NK-92 treated with Interleukin-12 subunit alpha and Interleukin-12 subunit beta, amount 100 ng/mL, for 24 hours (cell line): ENCODE results near the gene TMEM250.
"Not testable (repeated sequence)": the region's sequence is repeated elsewhere in the genome, so short reads cannot be mapped to it uniquely, and the experiment has no call there.

Experiments
- DNase-seq: peaks from one replicate; lab custom pipeline; 2025; lab: John Stamatoyannopoulos, UW

Gene TMEM250

DNA sequence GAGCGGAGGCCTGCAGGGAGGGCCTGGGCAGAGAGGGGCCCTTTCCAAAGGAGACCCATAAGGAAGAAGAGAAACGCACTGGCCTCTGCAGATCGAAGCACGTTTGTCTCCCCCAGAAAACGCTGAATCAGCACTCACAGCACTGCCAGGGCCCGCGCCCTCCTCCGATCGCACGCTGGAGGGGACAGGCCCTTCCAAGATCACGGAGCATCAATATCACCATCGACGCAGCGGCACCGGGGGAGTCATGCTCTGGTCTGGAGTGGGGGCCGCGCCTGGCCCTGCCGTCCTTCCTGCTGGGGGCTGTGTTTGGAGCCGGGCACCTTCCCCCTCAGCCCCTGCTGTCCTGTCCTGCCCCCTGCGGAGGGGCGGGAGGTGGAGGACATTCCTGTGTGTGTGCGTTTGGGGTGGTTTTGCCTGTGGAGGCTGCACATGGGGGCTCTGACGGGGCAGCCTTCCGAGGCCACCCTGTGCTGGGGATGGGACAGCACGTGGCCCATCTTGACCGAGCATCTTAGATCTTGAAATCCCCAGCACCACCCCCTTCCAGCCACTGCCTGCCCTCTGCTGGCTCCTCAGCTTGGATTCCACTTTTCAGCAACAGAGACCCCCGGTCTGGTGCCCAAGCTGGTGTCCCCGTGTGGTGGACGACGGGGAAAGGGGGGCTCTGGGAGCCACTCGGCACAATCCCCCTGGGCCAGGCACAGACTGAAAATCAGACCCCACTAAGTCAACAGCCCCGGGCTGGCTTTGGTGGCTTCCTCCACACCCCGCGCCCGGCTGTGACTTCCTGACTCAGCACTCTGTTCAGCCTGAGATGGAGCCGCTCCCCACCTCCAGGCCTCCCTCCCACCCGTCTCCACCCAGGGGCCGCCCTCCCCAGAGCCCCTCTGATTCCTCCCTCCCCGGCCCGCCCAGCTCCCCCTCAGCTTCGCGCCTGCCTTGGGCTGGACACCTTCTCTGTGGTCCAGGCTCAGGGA, 8.3 kb downstream of the TMEM250 start:
- no peak for DNase-seq

DNA sequence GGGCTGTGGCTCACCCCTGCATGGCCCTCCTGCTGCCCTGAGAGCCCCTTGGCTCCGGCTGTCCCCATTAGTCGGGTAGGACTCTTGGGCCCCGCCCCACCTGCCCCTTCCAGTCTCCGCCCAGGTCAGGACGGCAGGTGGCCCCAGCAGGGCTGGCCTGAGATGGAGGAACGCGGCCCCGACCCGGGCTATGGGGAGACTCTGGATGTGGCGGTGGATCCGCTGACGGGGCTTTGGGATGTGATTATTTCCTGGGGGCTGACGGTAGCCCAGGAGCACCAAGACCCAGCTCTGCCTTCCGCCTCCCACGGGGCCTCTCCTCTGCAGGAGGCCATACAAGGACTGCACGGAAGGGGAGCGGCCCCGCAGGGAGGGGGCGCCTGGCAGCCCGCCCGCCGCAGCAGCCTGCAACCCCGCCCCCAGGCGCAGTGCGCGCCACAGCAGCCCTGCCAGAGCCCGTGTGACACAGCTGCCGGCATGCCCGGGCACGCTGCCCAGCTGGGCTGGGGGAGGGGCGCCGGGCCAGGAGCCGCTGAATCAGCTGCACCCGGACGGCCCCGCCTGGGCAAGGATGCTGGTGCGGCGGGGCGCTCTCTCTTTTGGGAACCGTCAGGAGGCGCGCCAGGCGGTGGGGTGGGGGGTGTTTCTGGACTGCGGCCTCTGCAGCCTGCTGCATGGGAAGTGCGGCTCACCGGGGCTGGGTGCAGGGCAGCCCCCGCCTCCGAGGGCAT, 9.2 kb downstream of the TMEM250 start:
- DNase-seq = peak; percentile 45

DNA sequence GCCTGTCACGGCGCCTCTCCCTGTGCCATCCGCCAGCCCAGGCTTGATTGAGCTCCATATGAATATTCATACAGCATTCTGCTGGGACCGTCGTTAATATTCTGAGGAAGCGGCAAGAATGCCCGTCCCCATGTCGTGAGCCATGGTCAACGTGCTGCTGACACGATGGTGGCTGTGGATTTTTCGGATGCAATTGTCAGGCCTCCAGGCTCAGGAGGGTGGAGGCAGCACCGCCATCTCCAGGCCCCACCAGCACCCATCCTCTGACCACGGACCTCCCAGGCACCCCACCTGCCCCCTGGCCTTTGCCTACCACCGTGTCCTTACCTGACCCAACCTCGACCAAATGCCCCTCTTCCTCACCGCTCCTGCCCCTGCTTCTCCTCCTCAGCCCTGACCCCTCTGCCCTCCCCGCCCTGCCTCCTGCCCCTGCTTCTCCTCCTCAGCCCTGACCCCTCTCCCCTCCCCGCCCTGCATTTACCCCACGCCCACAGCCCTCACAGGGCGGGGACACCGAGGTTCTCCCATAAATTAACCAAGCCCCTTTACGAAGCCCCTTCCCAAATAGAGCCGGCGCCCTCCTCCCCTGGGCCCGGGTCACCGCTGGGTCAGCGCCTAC, 9.9 kb downstream of the TMEM250 start:
- DNase-seq = no peak

DNA sequence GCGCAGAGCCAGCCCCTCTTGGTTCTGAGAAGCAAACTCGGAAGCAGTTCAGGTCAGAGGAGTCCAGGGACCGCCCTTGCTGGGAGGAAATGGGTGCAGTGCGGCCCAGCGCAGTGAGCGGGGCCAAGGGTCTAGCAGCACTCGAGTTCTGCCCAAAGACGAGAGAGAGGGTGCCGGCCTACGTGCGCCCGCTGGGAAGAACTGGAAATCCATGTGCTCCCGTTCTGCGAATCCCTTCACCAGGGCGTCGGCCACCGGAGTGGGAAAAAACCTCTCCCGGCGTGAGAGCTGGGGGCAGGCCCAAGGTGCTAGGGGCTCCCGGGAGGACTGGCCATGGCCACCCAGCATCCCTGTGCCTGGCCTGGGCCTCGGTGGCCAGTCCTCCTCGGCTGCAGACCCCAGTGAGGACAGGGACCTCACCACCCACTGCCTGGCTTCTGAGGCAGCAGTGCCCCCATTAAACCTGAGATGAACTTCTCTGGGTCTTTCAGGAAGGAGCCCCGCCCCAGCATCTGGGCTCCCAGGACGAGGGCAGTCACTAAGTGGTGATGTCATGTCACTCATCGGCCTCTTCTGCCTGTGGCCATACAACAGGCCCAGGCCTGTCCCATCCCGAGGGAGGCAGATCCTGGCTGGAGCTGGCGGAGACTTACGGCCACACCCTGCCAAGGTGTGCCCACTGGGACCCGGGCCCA, 10.6 kb downstream of the TMEM250 start:
- no peak for DNase-seq

DNA sequence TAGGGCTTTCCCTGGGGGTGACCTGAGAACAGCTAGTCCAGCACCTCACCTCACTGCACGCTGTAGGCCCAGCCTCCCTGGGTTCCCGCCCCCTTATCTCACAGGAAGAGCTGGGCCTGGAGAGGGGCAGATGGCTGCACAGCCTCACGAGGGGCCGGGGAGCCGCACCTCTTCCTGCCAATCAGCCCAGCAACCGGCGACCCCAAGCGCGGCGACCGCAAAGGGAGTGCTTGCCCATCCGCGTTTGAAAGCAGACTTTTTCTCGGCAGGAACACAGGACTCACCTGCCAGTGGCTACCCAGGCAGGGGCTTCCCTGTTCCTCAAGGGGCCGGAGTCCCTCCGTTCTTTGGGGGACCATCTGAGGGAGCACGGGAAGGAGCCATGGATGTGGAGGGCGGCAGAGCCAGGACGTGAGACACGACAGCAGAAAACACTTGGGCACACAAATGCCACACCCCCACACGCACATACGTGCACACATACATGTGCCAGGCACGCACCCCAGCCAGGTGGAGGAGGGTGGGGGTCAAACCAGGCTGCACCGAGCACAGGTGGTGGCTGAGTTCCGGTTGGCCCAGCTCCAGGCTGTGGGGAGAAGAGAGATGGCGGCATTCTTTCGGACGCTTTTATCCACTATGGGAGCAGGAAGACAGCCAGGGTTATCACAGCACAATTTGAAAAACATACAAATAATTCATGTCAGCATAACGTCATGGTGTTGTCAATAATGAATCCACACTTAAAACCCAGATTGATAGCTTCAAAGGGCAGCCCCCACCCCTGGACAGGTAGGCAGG, 11.3 kb downstream of the TMEM250 start:
- DNase-seq = no peak

DNA sequence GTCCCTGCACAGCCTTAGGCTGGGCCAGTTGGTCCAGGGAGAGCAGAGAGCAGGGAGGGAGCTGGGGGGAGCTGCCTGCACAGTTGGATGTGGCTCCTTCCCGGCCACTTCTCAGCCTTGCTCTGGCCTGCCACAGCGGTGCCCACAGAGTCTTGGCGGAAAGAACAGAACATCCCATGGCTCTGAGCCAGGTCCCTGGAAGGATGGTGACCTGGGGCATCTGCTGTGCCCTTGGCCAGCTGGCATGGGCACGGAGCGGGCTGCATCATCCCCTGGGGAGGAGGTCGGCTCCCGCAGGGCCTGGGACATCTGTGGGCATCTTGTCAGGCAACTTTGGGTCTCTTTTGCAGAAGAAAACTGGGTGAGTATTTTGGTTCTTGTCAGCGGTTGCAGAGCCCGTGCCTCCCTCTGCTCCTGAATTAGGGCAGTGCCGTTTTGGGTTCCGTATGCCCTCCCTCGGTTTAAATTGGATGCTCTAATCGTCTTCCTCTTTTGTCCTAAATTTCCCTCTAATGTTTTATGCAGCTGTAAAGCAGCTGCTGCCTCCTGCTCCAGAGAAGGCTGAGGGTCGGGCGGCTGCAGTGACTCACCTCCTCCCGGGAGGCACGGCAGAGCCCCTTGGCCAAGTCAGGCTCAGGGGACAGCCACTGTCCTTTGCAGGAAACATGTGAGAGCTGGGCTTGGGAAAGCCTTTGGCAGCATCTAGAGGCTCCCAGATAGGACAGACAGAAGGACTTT, 13.1 kb downstream of the TMEM250 start:
- no peak for DNase-seq

DNA sequence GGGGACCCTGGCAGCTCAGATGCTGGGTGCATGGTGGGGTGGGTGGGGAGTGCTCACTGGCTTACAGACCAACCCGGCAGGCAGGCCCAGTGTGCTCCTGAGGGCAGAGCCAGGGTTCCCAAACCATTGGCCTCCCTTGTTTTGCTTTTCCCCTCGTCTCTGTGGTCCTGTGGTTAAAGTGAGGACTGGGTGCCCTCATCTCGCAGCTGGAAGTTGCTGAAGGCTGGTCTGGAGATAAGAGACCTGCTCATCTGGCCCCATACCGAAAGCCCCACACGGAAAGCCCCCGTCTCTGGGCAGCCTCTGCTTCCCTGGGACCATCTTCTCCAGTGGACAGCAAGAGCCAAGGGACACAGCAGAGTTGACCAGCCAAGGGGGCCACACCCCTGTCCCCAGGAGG, 13.8 kb downstream of the TMEM250 start:
- no peak for DNase-seq

DNA sequence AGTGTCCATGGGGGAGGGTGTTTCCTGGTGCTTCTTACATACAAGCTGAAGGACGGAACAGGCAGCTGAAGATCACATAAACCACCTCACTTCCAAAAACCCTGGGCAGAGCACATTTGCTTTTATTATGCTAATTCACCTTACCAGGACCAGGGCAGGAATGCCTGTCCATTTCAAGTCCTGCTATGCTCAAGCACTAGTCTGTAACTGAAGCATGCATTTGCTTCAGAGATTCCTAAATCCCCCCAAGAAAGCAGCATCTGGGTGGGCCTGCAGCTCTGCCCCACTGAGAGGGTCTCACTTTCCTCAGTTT, 14.2 kb downstream of the TMEM250 start:
- DNase-seq = no peak

DNA sequence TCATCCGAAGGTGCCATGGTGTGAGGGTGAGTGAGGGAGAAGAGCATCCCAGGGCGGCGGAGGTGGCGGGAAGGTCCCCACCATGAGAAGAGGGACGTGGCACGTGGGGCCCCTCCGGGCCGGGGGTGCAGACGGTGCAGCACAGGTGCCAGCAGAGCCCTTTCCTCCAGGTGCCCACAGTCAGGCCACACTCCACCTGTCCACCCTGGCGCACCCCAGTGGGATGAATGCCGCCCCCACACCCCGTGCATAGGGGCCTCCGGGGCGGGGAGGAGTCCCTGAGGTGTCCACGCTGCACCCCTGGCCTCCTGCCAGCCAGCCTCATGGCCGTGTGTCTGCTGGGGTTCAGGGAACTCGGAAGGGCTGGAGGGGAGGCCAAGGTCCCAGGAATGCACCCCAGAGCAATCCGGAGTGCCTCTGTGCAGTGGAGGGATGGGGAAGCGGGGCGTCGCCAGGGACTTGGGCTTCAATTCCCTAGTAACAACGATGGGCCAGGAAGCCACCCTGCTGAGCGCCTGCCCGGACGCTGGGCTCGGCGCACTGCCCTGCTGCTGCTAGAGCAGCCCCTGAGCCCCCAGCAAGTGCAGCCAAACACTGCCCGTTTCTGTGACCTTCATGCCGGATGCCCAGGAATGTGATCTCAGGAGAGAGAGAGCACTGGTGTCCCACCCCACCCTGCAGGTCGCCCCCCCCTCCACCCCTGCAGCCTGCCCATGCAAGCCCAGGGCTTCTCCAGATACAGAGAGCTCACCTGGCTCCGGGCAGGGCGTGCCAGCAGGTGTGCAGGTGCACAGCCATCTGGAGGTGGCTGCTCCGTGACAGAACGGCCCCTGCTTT, 14.8 kb downstream of the TMEM250 start:
- DNase-seq = no peak

DNA sequence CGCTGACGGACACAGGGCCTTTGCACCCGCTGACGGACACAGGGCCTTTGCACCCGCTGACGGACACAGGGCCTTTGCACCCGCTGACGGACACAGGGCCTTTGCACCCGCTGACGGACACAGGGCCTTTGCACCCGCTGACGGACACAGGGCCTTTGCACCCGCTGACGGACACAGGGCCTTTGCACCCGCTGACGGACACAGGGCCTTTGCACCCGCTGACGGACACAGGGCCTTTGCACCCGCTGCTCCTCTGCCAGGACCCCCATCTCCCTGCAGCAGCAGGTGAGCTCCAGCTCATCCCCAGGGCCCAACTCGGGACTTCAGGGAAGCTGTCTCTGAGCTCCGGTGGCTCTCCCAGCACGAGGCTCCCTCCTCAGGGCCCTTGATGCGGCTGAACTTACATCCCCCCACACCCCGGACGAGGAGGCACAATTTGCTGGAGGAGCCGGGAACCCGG, 17.0 kb downstream of the TMEM250 start:
- DNase-seq = not testable (repeated sequence)

DNA sequence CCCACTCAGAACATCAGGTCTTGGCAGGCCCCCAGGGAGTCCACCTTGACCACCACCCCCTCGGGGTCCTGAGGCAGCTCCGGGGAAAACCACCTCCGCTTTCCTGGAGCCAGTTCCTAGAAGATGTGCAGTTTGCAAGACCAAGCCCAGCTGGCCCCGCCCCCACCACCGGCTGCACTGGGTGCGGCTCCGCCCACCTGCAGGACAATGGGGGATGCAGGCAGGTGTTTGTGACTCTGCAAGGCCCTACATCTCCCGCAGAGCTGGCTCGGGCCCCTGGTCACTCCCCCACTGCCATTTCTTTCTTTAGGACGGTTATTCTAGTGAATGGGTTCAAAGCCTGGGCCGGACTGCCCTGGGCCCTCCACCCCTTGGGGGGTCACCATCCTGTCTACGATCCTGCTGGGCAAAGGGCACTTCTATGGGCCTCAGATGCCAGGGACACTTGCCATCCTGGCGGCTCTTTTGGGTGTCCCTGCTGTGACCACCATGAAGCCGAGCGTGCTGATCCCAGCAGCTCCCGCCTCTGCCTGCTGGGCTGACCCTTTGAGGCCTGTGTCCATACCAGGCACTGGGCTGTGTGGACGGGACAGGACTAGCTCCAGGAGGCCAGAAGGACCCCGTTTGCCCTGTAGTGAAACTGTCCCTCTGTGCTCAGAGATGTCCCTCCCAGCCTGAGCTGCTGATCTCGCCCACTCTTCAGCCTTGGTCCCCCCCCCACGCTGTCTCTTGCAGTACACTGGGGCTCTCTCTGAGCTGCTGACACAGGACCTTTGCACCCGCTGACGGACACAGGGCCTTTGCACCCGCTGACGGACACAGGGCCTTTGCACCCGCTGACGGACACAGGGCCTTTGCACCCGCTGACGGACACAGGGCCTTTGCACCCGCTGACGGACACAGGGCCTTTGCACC, 17.7 kb downstream of the TMEM250 start:
- no peak for DNase-seq

DNA sequence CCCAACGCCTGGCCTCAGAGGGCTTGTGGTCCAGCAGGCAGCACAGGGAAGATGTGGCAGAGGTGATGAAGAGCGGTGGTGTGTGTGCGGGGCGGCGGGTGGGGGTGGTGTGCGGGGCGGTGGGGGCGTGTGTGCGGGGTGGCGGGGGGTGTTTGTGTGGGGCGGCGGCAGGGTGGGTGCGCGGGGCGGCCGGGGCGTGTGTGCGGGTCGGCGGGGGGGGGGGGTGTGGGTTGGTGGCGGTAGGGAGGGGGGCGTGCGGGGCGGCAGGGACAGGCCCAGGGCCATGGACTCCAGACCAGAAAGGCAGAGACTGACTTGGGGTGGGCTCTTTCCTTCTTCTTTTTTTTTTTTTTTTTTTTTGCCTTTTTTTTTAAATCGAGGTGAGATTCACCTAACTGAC, 19.1 kb downstream of the TMEM250 start:
- DNase-seq = no peak

DNA sequence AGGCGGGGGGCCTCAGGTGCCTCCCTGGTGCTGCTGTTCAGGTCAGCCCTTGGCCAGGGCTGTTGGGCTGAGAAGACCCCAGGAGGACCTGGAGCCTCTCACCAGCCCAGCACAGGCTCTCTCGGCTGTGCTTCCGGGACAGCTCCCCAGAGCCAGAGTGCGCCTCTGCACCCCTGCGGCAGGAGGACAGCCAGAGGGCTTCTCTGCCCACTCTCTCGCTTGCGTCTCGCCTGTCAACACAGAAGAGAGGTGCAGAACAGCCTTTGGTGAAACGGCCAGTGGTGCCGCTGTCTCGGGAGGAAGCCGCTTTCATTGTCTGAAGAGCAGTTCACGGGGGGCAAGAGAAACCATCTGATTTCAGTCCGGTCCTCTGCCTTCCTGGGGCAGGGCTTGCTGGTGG, 19.8 kb downstream of the TMEM250 start:
- DNase-seq = no peak

DNA sequence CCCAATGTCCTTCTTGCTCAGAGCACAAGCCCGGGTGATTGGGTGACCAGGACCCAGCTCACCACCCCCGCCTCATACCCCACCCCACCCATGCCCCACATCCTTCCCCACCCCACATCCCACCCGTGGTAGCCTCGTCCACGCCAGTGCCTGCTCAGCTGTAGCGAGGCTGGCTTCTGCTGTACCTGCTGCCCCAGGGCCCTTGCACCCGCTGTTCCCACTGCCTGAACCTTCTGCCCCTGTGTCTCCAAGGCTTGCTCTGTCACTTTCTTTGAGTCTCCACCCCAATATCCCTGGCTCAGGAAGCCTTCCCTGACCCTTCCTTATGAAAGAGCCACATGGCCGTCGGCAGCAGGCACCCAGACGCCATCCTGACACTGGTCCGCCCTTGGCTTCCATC, 20.5 kb downstream of the TMEM250 start:
- no peak for DNase-seq

DNA sequence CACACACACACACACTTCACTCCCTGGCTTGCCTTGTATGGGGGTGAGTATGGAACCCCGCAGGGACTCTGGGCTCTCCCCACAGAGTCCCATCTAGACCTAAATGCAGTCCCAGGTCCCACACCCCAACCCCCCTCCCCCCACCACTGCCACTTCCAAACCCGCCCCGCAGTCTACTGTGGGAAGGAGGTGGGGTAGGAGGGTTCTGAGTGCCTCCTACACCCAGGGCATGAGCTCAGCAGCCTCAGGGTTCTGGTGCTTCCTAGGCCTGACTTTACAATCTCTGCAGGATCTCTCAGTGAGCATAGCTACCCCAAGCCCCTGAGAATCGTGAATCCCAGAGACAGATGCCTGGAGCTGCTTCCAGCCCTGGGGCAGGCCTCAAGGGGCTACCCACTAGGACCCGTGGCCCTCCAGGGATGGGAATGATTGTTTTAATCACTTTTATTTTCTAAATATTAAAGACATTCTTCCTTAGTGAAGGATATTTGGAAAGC, 22.1 kb downstream of the TMEM250 start:
- no peak for DNase-seq

DNA sequence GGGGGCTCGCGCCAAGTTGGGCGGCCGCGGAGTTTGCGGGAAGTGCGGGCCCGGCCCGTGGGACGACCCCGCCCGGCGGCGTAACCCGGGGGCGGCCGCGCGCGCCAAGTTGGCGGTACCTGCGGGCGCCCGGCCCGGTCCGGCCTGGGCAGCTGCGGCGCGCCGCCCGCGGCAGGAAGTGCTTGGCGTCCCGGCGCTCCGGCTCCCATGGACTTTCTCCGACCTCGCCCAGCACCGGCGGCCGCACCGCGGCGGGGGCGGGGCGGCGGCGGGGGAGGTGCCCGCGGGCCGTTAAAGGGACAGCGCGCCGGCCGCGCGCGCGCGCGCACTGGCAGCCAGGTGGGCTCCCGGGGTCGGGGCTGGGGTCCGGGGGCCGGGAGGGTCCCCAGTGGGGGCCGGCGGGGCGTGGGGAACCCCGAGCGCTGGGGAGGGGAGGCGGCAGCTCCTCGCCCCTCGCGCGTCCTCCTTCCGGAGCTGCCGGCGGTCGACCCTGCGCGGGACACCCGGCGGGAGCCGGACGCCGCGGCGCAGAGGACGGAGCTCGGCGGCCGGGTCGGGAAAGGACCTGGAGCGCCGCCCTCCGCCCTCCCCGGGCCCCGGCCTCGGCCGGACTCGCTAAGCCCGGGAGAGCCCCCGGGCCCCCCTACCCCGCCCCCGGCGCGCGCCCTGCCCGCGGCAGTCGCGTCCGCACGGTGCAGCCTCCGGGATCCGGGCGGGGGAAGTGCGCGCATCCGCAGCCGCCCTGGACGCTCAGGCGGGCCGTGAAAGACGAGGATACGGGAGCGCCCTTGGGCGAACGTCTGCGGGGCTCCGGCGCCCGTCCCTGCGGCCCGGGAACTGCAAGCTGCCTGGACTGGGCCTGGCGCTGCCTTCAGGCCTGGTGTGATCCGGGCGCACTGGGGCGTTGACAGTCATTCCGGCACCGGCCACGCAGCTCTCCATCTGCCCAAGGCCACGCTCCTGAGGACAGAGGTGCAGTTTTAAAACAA, 23.3 kb downstream of the TMEM250 start, which contains the start of gene NACC2:
NACC2 (minus strand) TSS at position 220 of the 989 bp plus-strand sequence. CDS start 44,768 bp downstream, outside the sequence.
- DNase-seq = no peak
